GM18517 (cell line): ENCODE measurements around the gene PDE1C.

ENCODE experiments used
- ATAC-seq: cut with Tn5 transposase; IDR thresholded peaks from one replicate; pipeline ENCODE4 v1.9.1; 2021; ENCODE audit warnings: mild to moderate bottlenecking, moderate library complexity; ENCODE audit not compliant: unreplicated experiment

Gene PDE1C

DNA sequence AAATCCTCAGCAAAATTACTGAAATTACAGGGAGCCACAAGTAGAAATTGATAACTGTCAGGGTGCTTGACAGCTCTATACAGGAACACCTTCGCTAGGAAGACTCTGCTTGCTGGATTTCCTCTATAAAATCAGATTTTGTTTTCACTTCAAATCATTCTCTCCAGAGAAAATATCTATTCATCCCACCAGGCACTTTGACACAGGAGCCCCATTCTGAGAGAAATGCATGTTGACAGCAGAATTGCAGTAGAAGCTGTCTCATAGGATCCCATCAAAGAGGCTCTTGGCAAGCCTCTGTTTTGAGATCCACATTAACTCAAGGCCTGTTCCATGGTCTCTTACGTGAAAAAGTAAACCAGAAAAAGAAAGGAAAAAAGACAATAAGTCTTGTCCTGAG is 116.8 kb downstream of the PDE1C start:
- no peak for ATAC-seq

DNA sequence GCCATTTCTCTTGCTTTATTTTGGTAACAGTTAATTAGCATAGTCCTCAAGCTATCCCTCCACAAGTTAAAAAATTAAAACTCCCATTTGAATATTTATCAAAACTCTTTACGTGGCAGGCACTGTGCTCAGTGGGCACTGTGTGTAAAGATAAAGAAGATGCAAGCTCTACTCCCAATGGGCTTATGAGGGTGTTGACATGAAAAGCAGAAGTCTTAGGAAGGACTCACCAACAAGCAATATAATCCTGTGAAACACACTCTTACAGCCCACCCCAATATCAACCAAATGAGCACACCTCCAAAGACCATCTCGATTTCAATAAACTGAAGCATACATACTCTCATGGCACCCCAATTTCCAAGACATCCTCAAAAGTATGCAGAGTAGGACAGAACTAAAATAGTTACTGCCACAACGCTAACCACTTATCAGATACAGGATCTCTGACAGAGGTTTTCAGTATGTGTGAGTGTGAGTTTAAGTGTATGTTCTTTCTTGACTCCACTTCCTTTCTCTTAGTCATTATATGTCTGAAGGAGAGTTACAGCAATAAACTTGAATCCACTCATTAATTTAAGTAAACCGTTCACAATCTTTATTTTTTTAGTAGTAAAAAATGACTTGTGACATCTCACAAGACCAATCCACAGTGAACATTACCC is 120.0 kb downstream of the PDE1C start:
- no peak for ATAC-seq

DNA sequence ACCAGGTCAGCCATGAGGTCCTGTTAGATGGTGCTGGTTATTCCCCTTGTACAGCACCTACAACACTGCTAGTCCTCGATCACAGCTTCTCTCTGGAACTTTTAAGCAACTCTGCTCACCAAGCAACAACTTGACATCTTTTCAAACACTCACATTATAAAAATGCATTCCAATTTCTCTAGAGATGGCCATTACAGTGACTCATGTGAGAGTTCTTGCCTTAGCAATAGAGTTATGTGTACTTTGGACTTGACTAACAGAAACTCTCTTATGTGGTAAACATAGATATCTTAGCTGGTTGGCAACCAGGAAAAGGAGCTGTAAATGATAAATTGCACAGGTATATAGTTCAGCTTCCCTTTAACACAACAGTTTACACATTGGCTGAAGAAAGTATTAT is 122.2 kb downstream of the PDE1C start:
- ATAC-seq: peak; percentile 67

DNA sequence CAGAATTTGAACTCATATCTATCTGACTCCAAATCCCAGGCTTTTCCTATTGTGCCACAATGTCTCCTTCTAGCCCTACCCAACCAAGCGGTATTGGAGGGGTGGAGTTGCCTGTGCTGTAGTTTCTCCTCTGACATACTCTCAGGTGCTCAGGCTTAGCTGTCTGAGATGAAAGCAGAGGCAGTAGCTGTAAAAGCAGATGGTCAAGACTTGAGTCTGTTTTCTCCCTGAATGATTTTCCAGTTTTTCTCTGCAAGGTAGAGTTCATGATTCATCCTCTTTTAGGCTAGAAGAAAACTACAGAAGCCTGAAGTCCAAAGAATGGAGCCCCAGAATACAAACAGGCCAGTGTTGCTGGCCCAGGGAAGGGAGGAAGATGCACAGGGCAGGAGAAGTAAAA is 130.0 kb downstream of the PDE1C start:
- ATAC-seq: no peak

DNA sequence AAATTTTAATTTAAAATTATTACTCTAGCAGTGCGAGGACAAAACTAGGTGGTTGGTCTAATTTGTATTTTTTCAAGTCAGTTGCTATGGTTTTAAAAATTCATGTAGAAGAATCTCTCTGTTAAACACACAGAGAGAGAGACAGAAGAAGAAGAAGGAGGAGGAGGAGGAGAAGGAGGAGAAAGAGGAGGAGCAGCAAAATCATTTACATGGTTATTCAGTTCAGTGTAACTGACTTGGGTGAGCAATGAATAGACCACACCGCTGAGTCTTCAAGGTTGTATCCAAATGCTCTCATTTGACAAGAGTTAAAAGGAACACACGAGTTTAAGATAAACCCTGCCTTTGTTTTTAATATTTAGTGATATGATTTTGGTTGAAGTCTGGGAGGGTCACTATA is 131.1 kb downstream of the PDE1C start:
- no peak for ATAC-seq

DNA sequence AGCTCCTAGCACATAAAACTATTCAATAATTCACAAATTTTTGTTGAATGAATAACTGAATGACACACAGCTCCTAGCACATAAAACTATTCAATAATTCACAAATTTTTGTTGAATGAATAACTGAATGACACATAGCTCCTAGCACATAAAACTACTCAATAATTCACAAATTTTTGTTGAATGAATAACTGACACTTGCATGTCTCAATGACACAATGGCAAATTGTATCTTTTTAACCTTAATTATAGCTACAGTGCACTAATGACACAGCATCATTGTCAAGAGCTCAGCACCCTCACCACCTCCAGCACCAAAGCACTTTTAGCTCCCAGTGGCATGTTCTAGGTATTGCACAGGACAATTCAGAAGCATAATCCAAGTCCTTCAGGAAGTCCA is 131.6 kb downstream of the PDE1C start:
- no peak for ATAC-seq

DNA sequence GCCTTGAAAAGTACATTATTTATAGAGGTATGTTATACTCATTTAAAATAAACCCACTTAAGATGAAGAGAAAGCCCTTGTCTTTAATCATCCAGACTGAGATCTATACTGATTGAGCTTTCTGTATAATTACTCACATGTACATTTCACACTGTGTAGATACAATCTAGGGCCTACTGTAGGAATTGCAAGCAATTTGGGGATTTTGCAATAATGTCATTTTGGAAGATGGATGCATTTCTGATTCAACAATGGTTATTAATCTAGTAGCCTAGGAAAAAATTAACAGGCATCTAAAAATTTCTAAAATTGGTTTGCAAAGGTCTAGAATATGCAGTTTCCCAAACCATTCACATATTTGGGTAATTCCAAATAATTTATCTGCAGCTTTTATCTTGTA is 132.2 kb downstream of the PDE1C start:
- no peak for ATAC-seq

DNA sequence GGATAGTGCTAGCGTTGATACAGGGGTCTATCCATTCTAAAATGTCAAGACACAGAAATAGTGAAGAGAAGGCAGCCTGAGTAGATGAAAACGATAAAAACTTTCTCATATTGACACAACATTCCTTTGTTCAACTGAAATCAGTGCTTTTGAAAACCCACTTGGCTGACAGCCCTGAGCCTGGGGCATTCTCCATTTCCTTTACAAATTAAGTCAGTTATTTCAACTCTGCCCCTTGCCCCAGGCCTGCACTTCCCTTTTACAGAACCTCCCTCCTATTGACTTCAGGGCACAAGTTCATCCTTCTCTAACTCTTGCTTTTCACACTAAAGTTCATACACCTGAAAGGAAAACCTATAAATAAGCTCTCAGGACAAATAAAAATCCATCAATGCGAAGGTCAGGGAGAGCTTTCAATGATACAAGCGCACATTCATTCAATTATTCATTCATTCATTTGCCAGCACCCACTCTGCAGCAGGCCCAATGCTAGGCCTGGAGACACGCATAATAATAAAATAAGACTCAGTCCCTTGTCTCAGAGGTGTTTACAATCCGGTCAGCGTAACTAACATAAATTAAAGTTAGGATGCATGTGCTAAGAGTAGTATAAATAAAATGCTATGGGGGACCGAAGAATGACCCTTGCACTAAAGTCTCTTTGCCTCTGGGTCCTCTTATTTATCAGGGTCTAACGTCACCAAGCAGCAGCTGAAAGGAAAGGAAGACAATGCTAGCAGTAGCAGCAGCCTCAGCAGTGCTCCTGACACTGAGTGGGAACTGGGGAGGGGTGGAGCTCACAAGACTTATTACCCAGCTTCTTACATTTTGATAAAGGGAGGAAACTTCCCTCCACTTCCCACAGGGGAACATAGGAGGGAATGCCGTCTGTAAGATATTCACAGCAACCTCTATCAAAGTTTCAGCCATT is 134.8 kb downstream of the PDE1C start:
- no peak for ATAC-seq

DNA sequence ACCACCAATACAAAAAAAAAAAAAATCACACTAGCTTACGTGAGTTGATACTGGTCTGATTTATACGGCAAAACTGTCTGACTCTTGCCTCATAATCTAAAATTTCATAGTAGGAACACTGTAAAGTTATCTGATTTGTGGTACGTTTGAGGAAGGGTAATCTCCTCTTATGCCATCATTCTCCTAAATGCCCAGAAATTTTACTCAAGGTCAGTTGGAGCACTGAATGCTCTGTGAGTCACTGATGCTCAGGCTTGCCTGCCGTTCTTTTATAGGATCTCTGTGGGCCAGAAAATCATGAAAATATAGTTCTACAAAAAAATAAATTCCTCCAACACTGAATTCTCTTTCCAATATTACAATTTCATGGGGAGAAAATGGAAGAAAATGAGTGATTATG is 135.7 kb downstream of the PDE1C start:
- no peak for ATAC-seq

DNA sequence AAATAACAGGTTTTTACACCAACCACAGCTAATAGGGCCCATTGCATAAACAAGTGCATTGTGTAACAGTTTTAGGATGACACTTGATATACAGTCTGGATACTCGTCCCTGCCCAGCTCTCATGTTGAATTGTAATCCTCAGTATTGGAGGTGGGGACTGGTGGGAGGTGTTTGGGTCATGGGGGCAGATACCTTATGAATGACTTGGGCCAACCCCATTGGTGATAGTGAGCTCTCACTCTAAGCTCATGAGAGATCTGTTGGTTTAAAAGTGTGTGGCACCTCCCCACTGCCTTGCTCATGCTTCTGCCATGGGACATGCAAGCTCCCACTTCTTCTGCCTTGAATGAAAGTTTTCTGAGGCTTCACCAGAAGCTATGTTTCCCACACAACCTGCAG is 136.7 kb downstream of the PDE1C start:
- no peak for ATAC-seq

DNA sequence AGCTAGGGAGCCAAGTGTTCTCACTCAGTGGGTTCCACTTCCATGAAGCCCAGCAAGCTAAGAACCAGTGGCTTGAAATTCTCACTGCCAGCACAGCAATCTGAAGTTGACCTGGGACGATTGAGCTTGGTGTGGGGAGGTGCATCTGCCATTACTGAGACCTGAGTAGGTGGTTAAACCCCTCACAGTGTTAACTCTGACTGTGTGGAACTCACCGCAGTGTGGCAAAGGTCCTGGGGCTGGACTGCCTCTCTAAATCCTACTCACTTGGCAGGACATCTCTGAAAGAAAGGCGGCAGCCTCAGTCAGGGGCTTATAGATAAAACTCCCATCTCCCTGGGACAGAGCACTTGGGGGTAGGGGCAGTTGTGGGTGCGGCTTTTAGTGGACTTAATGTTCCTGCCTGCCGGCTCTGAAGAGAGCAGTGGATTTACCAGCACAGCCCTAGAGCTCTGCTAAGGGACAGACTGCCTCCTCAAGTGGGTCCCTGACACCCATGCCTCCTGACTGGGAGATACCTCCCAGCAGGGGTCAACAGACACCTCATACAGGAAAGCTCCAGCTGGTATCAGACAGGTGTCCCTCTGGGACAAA is 143.1 kb downstream of the PDE1C start:
- ATAC-seq: no peak

DNA sequence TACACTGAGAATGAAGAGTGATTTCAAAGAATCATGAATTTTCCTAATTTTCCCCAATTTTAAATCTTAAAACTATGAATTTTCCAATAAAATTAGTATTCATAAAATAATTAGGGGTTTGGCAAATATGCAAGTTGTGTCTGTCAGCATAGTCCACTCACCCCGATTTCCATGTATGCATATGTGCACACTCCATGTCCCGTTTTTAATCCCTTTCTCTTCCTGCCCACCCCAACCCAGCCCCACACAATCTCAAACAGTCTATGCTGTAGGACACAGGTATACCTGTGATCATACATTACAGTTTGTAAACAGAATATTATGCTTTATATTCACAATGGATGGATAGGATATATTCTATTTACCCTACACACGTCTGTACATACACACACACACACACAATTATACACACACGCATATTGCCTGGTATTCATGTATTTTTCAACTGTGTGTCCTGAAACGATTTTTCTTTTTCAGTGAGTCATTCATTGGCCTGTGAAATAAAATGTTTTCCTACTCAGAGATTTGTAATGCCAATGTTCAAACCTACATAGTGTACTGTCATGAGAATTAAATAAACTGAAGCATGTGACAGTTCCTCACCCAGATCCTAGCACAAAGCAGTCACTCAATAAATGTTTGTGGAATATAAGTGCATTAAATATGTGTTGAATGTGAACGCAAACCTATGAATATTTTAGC is 144.3 kb downstream of the PDE1C start:
- no peak for ATAC-seq

DNA sequence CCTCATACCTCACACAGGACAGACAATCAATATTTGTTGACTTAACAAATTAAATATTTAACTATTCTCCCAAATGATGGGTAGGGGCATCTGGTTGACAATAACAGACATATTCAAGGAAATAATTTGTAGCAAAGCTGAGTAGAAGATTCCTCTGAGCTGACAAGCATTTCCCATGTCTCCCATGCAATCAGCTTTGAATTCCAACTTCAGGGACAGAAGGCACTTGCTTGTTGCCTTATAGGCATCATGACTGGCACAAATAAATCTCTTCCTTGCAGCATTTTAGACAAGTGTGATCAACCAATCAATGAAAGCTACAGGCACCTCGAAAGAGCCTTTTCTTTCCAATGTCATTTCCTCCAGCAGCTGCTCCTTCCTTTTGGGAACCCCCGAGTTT is 146.0 kb downstream of the PDE1C start:
- no peak for ATAC-seq

DNA sequence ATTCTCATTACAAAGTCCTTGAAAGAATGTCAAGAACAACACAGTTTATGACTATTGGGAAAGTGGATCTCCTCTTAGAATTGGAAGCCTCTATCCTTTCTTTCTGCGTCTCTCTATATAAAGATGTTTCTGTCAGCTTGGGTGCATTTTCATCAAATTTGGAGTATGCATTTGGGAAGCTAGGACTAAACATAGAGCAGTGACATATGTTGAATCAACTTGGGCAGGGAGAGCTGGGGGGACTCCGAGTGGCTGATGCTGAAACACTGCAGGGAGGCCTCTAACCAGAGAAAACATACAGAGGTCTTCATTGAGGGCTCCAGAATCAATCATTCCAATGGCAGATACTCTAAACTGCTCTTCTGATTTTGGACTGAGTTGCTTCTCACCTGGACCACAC is 147.4 kb downstream of the PDE1C start:
- ATAC-seq: no peak

DNA sequence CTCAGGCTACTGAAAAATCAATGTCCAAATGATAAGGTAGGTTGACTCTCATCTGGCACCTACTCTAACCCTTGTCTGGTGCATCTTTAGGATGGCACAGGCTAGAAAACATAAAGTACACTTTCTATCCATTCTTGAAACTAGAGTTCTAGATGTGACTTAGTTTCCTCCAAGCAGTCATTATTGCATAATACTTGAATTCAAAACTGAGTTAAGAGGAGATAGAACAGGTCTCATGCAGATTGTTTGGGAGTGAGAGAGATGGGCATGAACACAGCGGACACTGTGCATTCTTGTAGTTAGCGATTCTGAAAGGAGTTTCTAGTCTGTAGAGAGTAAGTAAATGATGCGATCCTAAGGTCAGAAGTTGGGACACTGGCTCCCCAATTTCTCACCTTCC is 149.2 kb downstream of the PDE1C start:
- no peak for ATAC-seq

DNA sequence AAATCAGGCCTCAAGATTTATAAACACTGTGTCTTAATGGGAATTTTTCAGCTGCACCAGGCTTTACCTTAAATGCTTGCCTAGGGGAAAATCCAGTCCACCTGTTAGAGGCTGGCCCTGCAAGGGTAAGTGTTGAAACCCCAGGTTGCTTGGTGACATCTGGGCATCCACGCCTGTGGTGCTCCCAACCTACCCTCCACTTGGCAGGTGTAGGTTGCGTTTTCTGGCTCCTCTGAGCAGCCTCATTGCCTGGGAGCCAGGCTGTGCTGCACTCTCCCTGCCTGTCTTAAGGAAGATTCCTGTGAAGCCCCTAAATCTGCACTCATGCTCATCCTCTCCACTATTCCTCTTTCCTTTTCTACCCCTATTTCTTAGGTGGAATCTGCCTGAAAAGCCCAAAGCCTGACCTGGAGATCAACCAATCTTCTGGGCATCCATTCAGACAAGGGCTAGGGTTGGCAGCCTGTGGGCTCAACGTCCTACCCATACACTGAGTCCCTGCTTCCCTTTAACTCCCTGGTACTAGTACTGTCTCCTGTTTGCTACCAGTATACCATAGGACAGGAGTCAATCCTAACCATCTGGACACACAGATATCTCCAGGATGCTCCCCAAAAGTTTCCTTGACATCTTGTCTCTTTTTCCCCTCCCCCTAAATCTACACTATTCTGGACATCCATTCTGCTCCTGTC is 150.4 kb downstream of the PDE1C start:
- ATAC-seq: no peak

DNA sequence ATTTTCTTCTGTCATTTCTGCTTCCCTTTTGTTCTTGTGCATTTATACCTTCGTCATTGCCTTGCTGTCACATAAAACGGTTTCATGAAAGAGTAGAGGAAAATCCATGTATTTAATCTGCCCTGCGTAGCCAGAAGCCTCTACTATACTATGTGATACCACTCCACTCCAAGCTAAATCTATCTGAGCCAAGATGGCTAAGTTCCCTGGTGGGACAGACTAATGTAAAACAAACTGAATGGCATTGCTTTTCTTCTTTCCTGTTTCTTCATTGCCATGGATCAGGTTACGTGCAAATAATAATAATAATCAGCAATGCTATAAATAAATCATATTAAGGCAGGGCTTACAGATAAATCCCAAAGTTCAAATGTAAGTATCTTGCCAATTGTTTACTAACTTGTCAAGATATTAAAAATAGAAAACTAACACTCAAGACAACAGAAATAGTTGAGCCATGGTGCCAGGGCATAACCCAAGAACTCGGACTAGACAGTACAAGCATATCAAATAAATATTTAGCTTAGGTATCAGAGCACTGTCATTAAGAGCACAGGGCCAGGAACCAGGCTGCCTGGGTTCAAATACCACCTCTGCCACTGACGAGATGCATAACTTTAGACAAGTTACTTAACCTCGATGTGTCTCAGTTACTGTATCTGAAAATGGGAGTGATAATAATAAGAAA is 151.4 kb downstream of the PDE1C start:
- ATAC-seq: no peak

DNA sequence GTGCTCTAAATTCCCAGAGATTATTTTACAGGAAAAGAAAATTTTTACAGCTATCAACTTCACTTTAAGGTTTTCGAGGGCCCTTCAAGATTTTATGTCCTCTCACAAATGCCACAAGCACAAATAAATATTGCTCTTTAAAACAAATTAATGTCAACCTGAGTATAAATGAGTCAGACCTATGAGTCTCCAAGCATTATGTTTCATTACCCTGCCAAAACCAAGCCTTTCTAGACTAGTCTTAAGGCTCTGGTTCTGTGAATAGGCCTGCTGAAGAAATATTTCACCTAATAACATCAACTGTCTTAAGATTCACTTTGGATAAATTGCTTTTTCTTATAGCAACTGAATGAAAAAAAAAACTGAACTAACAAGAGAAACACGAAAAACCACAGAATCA is 153.0 kb downstream of the PDE1C start:
- no peak for ATAC-seq

DNA sequence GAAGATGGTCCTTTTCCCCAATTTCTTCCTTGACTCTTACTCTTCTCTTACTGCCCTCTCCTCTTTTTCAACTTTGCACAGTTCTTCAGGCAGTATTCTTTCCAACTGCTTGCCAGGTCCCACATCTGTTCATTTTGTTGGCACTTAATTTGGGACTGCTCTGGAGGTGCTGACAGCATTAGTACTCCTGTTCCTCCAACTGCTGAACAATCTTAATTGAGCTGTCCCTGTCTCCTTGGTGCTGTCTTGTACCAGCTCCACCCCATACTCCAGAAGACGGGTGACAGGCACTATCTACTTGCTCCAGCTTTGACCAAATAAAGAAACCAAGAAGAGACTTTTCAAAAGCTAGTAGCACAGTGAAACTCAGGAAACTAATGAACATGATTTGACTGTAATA is 160.0 kb downstream of the PDE1C start:
- no peak for ATAC-seq

DNA sequence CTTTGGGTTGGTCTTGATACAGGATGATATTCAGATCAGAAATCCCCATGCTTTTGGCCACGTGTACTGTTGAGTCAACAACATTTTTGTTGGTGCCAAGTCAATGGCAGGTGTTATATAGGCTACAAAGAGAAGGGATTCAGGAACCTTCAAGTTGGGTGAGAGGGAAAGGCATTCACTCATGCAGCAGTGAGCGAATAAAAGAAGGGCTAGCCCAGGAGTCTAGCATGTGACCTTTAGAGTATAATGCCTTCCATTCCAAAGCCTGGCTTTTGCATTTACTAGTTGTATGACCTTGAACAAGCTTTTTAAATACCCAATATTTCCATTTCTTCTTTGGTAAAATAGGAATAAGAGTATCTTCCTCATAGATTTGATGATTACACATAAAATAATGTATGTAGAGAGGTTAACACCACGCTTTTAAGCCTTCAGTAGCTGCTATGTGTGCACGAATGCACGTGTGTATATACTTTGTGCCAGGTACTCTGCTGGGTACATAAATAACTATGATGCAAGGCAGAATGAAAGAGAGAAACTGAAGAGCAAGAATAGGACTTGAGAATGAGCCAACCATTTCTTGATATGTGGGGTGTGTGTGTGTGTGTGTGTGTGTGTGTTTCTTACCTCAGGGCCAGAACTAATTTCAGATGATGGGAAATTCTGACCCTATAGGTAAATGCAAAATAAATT is 163.6 kb downstream of the PDE1C start:
- ATAC-seq: no peak
